Kasumi-1 (cell line): ENCODE measurements around the gene H2BK1.

Experiments used
- DNase-seq, 2 experiments: peaks; one replicate each; lab custom pipeline; 2025; lab: John Stamatoyannopoulos, UW

Gene H2BK1

GRCh38 chr7:151245360-151246101 lies 35.2 kb upstream of the H2BK1 start:
- DNase-seq: no peak

DNA sequence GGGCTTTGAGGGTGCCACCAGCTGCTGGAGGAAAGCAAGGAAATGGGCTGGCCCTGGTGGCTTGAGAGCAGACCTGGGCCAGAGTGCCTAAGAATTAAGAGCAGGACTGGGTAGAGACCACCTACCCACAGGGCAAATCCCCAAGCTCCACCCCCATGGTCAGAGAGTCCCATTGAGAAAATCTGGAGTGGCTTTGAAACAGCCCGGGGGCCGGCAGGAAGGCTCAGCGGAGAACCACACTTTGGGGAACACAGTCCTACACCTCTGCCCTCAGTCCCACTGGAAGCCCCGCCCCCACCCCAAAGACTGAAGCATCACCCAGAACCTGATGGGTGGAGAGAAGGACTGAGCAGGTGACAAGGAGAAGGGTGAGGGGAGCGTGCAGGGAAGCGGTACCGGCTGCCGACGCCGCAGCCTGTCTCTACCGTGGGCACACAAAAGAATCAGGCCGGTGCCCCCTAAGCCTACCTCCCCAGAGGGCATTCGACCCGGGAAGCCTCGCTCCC lies 34.6 kb upstream of the H2BK1 start:
- DNase-seq: no peak

DNA sequence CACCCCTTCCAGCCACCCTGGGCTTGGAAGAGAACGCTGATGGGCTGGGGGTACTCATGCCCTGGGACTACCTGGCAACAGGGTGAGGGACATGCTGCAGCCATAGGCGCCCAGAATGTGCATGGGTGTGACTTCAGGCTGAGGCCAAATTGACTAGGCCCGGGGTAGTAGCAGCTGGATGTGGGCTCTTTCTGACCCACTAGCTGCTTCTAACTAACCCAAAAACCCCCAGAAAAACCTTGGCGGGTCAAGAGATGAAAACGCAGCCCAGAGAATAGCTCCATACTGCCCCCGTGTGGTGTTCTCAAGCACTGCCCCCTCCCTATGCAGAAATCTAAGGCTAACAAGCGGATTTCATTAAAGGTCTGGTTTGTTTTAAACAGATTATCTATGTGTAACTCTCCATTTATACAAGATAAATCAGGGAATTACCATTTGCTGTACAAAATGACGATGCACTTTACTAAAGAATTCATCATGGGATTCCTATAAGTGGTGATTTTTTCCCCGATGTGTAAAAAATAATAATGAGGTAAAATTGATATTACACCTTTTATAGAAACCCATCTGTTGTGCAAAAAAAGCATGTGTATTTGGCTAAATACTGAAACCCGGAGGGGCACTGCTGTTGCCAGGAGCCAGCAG lies 34.0 kb upstream of the H2BK1 start:
- DNase-seq: peak; percentile 58 to 65

- DNase-seq: no peak
These were observed 33.3 kb upstream of the H2BK1 start for GRCh38 chr7:151243408-151244195.

- DNase-seq: no peak
These were observed 32.7 kb upstream of the H2BK1 start for GRCh38 chr7:151243045-151243349.

- no peak for DNase-seq
These were observed 32.1 kb upstream of the H2BK1 start for GRCh38 chr7:151242159-151243044.

DNA sequence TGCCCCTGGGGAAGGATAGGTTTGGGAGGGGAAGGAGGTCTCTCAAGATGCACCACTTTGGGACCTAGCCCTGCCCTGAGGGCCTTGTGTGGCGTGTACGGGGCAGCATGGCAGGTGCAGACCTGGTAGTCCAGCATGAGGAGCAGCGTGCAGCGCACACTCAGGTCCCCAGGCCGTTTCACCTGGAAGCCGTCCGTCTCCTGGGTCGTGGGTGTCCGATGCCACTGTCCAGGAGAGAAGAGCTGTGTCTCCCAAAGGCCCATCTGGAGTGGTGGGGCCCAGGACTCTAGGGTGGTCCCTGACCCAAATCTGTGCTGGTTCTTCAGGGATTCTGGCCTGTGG lies 31.4 kb upstream of the H2BK1 start:
- no peak for DNase-seq

DNA sequence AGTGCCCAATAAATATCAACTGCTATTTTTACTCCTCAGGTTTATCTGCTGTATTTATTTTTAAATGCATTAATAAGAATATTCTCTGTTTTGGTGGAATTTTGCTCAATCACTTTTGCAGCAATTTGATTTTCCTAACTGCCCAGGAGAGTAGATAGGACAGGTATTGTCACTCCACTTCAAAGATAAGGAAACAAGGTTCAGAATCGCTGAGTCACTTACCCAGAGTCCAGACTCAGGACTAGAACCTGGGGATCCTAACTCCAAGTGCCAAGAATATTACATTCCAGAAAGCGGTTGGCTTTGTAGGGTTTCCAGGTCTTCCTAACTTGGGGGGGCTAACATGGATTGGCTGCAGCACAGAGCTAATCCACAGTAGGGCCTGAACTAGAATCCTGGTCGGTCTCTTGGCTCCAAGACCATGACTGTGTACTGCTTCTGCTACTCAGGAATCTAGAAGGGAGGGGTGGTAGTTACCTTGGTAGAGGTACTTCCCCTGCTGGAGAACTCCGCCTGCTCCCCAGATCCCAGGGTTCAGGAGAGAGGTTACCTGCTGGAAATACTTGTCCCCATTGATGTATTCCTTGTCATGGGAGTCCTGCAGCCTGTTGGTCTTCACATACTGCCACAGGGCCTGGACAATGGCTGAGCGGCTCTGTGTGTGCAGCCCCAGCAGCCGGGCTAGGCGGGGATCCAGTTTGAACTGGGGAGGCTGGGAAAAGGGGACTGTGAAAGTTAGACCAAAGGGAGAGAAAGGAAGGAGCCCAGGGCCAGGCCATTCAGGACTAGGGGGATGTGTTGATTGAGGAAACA lies 30.9 kb upstream of the H2BK1 start:
- no peak for DNase-seq

- DNase-seq: no peak
These were observed 30.2 kb upstream of the H2BK1 start for GRCh38 chr7:151240536-151240935.

GRCh38 chr7:151239837-151240459 lies 29.7 kb upstream of the H2BK1 start:
- no peak for DNase-seq

GRCh38 chr7:151238924-151239836 lies 28.9 kb upstream of the H2BK1 start:
- DNase-seq: no peak

DNA sequence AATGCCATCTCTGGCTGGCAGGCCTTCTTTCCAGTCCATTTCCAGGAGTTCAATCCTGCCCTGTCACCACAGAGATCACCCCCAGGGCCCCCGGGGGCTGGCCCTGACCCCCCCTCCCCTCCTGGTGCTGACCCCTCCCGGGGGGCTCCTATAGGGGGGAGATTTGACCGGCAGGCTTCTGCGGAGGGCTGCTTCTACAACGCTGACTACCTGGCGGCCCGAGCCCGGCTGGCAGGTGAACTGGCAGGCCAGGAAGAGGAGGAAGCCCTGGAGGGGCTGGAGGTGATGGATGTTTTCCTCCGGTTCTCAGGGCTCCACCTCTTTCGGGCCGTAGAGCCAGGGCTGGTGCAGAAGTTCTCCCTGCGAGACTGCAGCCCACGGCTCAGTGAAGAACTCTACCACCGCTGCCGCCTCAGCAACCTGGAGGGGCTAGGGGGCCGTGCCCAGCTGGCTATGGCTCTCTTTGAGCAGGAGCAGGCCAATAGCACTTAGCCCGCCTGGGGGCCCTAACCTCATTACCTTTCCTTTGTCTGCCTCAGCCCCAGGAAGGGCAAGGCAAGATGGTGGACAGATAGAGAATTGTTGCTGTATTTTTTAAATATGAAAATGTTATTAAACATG lies 28.0 kb upstream of the H2BK1 start:
- DNase-seq: no peak

DNA sequence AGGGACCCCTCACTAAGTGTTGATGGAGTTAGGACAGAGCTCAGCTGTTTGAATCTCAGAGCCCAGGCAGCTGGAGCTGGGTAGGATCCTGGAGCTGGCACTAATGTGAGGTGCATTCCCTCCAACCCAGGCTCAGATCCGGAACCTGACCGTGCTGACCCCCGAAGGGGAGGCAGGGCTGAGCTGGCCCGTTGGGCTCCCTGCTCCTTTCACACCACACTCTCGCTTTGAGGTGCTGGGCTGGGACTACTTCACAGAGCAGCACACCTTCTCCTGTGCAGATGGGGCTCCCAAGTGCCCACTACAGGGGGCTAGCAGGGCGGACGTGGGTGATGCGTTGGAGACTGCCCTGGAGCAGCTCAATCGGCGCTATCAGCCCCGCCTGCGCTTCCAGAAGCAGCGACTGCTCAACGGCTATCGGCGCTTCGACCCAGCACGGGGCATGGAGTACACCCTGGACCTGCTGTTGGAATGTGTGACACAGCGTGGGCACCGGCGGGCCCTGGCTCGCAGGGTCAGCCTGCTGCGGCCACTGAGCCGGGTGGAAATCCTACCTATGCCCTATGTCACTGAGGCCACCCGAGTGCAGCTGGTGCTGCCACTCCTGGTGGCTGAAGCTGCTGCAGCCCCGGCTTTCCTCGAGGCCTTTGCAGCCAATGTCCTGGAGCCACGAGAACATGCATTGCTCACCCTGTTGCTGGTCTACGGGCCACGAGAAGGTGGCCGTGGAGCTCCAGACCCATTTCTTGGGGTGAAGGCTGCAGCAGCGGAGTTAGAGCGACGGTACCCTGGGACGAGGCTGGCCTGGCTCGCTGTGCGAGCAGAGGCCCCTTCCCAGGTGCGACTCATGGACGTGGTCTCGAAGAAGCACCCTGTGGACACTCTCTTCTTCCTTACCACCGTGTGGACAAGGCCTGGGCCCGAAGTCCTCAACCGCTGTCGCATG lies 27.2 kb upstream of the H2BK1 start:
- no peak for DNase-seq

GRCh38 chr7:151236406-151236805 lies 26.1 kb upstream of the H2BK1 start:
- no peak for DNase-seq

GRCh38 chr7:151235091-151235787 lies 25.0 kb upstream of the H2BK1 start:
- DNase-seq: no peak

DNA sequence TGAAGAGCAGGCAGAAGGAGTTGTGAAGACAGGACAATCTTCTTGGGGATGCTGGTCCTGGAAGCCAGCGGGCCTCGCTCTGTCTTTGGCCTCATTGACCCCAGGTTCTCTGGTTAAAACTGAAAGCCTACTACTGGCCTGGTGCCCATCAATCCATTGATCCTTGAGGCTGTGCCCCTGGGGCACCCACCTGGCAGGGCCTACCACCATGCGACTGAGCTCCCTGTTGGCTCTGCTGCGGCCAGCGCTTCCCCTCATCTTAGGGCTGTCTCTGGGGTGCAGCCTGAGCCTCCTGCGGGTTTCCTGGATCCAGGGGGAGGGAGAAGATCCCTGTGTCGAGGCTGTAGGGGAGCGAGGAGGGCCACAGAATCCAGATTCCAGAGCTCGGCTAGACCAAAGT lies 23.5 kb upstream of the H2BK1 start:
- DNase-seq: no peak

DNA sequence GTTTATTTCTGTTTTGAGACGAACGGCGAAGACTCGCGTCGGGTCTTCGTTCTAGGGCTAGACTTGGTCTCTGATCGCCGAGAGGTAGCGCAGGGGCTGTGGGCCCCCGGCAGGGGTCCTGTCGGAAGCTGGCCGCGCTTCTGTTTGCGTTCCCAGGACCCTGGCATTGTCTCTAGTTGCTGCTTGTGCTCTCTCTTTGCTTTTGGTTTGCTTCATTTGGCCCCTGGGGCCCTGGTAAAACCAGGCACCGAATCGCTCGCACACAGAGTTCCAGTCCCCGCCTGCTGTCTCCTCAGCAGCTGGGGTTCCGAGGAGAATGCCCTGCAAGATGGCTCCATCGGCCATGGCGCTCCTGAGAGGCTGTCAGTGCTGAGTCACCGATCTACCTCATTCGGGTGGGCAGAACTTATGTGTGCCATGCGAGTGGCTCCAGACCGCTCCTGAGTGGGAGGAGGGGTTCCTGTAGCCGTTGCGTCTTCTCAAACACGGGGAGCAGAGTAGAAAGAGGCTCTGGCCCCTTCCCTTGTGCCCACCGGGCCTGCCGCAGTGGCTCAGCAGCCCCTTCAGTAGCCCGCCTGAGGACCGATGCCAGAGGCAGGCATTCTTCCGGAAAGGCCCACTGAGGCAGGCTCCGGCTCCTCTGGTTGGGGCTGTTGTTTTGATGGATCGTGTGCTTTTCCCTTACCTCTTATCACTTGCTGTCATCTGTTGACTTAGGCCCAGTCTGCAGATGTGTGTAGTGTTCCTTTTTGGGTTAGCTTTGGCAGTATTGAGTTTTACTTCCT lies 22.8 kb upstream of the H2BK1 start:
- DNase-seq: peak; percentile 31 to 40
